Stimulated activated CD8-positive, alpha-beta memory T cell treated with anti-CD3 and anti-CD28 coated beads, Interleukin-12 subunit alpha, Interleukin-12 subunit beta, amount 100 ng/mL, for 4 hours (primary cell): ENCODE data around the gene PFKP.

ENCODE experiments used
- DNase-seq: peaks from one replicate; pipeline ENCODE4 v3.0.0-alpha.2; 2020; ENCODE audit warnings: low read depth

PFKP gene

DNA sequence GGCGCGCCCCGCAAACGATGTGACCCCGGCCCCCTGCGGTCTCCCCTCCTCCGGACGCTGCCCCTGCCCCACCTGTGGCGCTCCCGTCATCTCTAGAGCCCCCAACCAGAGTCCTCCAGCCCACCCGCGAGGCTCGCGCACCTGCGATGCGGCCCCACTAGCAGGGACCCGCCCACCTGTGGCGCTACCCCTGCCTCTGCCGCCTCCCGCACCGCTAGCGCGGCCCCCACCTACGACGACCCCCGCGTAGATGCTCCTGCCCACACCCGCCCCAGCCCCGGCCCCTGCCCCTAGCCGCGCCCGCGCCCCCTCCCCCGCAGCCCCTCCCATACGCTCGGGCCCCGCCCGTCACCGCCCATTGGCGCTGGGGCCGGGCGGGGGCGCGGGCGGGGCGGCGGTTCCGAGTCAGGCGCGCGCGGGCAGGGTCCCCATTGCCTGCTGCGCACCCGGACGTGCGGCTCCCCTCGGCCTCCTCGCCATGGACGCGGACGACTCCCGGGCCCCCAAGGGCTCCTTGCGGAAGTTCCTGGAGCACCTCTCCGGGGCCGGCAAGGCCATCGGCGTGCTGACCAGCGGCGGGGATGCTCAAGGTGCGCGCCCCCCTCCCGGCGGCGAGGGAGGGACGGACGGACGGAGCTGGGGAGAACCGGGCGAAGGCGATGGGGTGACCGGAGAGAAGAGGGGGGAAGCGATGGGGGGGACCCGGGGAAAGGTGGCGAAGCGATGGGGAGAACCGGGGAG, at the start of gene PFKP:
Gene PFKP (plus strand): TSS at position 431 of the 741 bp plus-strand sequence. CDS start 48 bp downstream, at position 479.
- DNase-seq, result peak; percentile 59

DNA sequence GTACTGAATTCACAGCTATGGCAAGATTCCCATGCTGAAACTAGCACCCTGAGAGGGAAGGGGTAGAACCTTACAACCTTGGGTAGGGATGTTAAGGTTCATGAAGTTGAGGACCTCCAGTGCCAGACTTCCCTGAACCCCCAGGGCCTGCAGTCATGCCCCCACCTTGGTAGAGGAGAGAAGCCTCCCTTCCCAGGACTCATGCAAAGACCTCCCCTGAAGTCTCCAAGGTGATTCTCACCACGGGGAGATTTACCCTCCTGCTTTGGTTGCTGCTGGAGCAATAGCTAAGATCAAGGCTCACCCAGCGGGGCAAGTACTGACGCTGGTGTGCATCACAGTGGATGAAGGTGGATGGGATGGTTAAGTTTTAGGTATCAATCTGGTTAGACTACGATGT, 49.1 kb upstream of the PFKP start:
- no peak for DNase-seq

DNA sequence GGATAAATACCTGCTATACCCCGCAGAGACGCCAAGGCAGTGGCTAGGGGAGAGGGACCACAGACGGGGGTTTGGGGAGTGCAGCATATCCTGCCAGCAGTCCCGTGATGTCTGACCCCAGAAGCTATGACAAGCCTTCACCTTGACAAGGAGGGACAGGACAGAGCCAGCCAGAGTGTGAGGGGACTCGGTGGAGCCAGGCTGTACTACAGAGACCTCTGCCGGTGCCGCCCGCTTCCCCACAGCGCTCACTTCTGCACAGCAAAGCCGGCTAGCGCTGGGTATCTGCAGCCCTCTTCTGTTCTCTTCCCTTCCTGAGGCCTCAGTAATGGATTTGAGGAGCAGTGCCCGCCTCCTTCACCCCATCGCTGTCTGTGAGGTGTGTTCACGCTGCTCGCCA, 47.0 kb upstream of the PFKP start:
- DNase-seq, result no peak

DNA sequence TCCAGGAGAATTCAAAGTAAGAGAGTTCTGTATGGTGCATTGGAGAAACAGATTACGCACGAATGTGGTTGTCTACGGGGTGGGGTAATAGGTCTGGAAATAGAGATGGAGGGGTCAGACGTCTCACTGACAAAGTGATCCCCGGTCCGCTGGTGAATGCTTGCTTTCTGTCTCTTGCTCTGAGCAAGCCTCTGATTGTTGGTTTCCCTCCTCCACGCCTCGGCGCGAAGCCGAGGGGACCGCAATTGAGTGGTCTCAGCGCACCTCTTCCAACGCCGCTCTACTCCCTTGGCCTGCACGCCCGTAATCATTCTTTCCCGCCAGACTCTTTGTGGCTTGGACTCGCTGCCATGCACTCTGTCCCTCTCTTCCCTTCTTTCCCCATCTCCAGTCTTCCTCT, 46.5 kb upstream of the PFKP start:
- DNase-seq, result no peak

DNA sequence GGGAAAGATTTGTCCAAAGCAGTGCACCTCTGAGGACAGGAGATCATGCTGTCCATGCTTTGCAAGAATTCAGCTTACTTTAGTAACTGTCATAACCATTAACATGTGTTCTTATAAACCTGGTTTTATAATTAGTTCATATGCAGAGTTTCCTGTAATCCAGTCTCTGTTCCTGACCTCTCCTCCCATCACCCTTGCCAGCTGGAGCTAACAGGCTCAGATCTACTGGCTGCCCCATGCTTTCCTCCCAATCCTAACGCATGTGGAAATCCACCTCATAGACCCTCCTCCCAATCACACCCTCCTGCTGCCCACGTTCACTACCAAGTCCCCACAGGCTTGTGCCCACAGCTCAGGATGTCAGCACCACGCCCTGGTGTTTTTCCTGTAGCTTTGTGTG, 45.3 kb upstream of the PFKP start:
- DNase-seq, result no peak

DNA sequence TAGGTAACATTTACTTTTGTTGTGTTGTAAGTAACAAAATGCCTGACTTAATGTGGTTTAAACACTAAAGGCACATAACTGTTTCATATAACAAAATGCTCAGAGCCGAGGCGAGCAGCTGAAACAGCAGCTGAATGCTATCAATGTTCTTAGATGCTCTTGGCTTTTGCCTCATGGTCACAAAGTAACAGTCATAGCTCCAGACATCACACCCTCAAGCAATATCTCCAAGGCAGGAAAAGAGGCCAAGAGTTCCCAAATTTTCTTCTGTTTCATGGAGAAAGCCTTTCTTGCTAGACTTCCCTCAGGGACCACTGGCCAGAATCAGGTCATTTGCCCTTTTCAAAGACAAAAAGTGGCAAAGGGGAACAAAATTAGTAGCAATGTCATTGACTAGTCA, 43.5 kb upstream of the PFKP start:
- no peak for DNase-seq

DNA sequence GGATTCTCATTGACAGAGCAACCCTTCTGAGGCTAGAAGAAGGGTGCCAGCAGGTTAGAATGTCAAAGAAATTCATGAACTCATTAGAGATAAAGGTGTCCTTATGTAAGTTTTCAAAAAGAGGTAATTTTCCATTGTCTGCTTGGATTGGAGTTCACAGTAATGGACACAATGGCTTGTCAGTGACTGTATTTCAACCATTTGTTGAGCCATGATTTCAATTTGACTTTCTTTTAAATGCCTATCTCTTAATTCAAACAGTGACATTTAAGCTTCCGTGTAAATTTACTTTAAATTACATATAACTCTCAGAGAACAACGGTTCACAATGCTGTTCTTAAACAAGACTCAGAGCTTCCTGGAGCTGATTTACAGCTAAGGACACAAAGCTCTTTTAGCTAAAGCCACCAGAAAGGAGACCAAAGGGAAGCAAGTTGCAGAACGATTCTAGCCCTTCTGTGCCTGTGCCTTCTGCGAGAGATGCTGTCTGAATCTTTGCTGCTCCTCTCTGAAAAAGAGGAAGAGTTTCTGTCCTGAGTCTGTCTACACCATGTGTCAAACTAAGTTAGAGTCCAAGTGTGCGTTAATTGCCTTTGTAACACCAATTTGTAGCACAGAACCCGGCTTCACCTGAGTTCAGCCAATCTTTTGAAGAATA, 42.2 kb upstream of the PFKP start:
- no peak for DNase-seq

DNA sequence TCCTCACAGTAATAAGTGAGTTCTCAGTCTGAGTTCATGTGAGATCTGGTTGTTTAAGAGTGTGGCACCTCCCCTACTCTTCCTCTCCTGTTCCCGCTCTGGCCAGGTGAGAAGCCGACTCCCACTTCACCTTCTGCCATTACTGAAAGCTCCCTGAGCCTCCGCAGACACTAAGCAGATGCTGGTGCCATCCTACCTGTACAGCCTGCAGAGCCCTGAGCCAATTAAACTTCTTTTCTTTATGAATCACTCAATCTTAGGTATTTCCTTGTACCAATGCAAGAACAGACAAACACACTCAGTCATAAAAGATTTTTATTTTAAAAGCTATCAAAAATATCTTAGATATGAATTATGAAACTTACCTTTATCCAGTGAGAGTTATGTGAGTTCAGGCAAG, 39.5 kb upstream of the PFKP start:
- no peak for DNase-seq

DNA sequence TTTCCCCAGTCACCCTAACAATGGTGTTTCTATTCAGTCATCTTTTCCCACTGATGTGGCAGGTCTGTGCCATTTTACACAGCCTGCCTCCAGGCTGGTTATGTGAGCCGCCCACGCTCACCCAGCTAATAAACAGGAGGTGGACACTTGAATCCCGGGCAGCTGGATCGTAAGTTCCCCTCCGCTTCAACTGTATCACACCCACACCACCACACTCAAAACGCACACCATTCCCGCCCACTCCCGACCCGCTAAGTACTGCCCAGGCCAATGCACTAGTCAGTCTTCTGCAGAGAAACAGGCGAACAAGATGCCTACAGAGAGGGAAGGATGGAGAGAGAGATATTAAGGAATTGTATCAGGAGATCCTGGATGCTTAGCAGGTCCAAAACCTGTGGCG, 38.9 kb upstream of the PFKP start:
- DNase-seq, result no peak

DNA sequence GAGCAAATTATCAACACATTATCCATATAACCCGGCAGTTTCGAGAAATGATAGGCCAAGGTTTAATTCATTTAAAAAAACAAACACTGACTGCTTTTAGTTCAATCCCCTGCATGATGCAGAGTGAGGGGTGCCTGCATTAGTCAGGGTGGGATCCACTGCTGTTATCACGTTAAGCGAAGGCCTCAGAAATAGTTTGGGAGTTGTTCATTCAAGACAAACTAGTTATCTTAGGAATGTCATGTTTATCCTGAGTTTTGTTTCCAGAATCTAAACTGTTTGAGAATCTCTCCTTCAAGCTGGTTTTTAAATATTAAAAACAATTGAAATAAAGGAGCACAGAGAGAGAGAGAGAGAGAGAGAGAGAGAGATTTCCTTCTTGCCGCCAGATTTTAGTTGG, 36.6 kb upstream of the PFKP start:
- no peak for DNase-seq

DNA sequence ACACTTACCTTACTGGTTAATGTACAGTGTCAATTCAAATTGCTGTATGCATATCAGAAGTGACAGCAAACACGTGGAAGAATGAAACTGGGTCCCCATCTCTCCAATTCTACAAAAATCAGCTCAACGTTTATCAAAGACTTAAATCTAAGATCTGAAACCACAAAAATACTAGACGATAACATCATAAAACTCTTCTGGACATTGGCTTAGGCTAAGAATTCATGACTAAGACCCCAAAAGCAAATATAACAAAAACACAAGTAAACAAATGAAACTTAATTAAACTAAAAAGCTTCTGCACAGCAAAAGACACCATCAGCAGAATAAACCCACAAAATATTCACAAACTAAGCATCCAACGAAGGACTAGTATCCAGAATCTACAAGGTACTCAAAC, 35.9 kb upstream of the PFKP start:
- no peak for DNase-seq

DNA sequence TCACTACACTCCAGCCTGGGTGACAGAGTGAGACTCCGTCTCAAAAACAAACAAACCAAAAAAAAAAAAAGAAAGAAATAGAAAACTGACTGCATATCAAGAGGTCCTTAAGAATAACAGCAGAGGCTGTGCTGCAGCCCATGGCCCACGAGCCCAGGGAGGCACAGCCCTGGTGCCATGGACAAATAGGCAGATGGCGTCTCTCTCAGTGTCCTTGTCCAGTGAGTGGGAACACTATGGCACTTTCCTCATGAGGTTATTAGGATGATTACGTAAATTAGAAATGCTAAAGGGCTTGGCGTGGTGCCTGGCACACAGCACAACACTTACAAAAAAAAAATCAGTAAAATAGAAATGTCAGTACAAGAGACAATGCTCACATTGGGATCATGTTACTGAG, 33.4 kb upstream of the PFKP start:
- no peak for DNase-seq

DNA sequence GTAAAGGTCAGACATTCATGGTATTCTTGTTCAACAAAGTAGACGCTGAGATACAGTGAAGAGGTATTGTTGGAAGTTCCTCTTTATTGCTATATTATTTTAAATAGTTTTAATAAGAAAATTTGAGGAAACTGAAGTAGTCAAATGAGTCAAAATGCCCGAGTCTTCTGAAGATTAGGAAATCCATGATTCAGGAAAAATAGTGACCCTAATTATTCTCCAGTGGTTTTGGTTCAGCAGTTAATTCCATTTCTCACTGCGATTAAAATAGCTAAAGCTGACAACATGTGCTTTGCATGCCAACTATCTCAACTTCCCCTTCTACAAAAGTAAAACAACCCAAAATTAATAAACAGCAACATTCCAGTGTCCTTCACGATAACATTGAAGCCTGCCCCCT, 32.7 kb upstream of the PFKP start:
- DNase-seq, result no peak

DNA sequence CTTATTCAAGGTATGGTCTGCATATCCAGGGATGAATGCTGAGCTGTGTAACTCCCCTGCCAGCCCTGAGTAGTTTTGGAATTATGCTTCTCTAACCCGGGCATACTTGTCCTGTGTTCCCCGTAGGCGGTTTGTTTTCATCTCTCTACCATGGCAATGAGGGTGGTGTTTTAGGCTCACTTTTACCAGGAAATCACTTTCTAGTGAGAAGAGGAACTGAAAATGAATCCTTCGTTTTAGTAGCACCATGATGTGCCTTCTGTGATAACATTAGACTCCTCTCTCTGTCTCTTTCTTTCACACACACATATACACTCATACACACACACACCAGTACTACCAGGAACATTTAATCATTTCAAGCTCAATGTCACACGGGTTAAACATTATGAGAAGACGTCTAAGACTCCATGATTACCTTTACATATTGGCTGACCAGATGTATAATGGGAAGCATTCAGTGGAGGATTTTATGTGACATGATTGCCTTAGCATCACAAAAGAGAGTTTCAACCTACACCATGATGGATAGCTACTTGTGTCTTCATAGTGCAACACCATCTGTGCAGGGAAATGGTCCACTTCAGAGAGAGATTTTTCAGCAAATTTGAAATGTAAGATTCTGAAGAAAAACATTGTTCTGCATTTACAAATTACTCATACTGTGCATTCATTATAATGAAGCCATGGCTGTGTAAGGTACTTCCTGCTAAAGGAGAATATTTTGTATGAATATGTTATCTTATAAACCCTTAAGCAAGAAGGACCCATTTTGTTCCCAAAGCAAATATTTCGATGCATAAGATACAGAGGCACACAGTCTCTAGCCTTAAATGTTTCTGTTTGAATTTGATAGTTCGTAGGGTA, 31.0 kb upstream of the PFKP start:
- no peak for DNase-seq

DNA sequence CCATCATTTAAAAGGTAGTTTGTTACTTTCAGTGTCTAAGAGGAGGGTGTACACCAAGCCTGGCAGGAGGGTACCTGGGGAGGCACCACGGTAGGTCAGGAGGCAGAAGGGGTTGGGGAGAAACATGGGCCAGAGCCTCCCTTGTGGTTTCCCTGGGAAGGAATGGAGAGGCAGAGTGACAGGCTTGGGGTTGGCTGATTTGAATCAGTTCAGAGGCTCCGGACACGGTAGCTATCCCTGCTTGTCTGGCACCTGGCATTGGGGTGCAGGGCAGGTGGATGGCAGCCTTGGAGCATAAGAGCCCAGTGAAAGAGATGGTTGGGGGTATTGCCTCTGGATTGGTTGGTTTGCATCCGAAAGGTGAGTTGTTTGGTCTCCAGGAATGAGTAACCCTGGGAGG, 30.2 kb upstream of the PFKP start:
- DNase-seq, result no peak

DNA sequence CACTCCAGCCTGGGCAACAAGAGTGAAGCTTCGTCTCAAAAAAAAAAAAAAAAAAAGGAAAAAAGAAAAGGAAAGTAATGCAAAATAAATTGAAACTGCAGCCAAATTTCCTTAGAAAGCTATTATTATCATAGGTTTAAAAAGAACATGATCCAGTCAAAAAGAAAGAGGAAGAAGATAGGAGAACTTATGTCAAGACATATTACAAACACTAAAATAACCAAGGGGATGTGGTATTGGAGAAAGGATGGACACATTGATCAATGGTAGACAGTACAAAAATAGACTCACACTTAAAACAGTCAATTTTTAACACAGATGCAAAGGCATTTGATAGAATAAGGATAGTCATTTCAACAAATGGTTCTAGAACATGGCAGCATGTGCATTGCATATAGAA, 27.3 kb upstream of the PFKP start:
- DNase-seq, result no peak

DNA sequence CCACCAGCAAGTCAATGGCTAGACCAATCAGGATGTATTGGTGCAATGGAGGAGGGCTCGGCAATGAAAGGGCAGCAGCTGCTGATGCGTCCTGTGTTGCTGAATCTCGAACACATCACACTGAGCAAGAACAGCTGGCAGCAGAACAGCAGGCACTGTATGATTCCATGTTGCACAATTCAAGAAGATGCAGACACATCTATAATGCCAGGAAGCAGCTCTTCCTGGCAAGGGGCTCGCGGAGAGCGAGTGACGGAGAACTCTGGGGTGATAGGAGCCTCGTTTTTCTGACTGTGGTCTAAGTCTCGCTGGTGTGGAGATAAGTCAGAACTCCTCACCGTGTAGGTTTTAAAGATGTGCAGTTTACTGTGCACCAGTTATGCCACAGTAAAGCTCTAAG, 24.8 kb upstream of the PFKP start:
- DNase-seq, result no peak

DNA sequence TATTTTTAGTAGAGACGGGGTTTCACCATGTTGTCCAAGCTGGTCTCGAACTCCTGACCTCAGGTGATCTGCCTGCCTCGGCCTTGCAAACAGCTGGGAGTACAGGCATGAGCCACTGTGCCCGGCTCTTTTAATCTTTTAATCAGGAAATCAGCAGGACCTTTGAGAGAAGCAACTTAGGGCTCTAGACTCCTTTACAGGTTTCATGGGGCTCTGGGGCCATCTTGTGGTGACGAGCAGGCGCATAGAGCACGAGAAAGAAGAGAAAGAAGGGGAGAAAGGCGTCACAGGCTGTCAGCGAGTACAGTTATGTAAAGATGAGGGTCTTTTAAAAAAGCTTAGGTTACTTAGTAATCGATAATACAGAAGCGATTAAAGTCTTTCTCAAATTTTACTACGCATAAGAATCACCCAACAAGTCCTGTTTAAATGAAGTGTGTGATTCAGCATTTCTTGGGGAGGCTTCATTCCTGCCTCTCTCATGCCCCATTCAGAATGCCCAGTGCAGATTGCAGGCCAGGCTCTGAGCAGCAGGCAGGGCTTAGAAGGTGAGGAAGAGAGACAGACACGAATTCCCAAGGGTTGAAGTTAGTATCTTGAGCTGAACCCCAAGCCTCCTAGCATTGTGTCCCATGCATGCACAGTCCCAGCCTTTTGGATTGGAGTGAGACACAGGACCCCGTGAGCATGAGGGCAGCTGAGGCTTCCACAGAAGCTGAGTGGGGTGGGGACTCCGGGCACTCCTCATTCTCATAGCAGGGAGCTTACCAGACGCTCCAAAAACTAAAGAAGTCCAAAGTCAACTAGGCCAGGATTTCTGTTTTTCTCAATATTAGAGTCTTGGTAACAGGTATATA, 23.6 kb upstream of the PFKP start:
- no peak for DNase-seq

DNA sequence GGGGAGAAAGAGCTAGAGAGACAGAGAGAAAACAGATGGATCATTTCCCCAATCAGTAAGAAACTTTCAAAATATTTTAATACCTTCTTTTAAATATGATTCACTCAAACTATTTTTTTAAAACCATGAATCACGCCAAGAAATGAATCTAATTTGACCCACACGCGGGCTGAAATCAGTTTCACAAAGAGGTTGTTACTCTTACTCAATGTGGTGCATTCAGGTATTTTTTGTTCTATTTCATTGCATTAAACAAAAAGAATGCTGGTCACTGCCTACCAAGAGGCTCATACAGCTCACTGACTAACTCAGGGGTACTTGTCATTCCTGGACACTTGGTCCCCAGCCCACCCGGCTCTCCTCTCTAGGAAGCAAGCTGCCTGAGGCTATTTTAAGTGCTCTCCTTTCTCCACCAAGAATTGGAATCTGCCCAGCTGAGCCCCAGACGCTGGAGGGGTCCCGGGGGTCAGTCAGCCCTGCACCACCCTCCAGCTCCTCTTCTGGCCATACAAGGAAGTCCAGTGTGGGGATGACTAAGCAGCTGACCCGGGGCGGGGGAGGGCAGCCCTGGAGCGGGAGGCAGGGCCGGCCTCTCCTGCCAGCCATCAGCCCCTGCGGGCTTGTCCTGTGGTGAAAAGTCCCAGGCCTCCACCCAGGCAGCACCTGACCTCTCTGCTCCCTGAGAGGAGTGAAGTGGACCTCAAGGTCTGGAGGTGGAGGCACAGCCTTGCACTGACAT, 21.7 kb upstream of the PFKP start:
- DNase-seq, result no peak

DNA sequence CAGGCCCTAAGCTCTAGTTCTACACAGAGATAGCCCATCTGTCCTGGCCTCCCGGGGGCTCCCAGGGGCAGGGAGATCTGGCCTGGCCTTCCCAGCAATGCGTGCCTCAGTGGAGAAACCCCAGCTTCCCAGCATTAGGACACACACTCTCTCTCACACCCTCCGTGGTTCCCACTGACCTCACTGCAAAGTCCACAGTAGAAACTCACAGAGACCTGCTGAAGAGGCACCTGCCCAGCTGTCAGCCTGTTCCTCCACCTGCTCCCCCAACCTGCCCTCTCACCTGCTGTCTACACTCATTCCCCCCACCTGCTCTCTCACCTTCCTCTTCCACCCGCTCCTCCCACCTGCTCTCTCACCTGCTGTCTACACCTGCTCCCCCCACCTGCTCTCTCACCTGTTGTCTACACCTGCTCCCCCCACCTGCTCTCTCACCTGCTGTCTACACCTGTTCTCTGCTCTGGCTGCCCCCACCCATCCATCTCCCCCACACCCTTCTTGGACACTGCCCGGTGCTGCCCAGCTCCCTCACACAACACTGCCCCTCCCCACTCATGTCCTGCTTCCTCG, 21.1 kb upstream of the PFKP start:
- no peak for DNase-seq

DNA sequence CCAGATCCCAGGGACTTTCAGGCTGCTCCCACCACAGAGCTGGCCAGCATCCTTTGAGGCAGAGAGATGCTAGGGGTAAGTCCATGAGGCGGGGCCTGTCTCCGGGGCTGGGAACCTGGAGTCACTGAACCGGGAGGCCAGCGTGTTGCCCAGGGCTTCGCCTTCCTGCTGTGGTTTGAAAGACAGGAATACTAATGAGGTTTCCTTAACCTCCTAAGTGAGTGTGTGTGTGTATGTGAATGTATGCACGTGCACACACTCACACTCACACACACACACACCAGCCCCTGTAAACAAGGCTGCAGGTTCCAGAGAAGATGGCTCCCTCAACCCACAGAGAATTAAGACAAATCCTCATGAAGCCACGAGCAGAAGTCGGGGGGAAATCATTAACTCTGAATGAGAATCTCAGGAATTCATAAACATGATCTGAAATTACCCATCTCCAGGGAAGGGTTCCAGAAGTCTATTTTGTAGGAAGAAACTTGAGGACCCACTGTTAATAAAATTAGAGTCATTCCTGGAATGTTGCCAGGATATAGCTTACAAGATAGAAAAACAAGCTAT, 20.3 kb upstream of the PFKP start:
- no peak for DNase-seq
